Aorta (tissue), 5 donors: ENCODE results near the gene CMKLR1. TPM values are rescaled to one million over a fixed set of nuclear protein-coding genes. Genes with fewer than 3 reads are reported as not detected.

Experiments
- ATAC-seq: fragments of 200-7000 bp; cut with Tn5 transposase; one replicate; pipeline ENCODE4 v1.9.1; 2022; ENCODE audit warnings: moderate library complexity; ENCODE audit not compliant: low FRiP score
- DNase-seq, 2 donors: peaks; one replicate each; pipeline ENCODE4 v3.0.0-alpha.2; 2020
- H3K27ac ChIP-seq, 2 donors: one replicate each; pipeline ENCODE4 v1.5.1; 2013; ENCODE audit warnings: low read length in 2 of 2, mild to moderate bottlenecking in 2 of 2, moderate library complexity in 2 of 2, control low read depth in 1 of 2, inconsistent platforms in 1 of 2, low read depth in 1 of 2
- H3K27me3 ChIP-seq, 2 donors: one replicate each; pipeline ENCODE4 v1.6.1; 2013; ENCODE audit warnings: control low read depth in 1 of 2, low read length in 1 of 2, mild to moderate bottlenecking in 1 of 2, moderate library complexity in 1 of 2; ENCODE audit not compliant: insufficient read depth in 2 of 2, control insufficient read depth in 1 of 2
- H3K36me3 ChIP-seq, 2 donors: one replicate each; pipeline ENCODE4 v1.6.1; 2013; ENCODE audit warnings: control low read depth in 1 of 2, low read length in 1 of 2, mild to moderate bottlenecking in 1 of 2; ENCODE audit not compliant: insufficient read depth in 2 of 2, control insufficient read depth in 1 of 2
- H3K4me1 ChIP-seq, 2 donors: one replicate each; pipeline ENCODE4 v1.6.1; 2013; ENCODE audit warnings: low read length in 2 of 2, control low read depth in 1 of 2, mild to moderate bottlenecking in 1 of 2, moderate library complexity in 1 of 2; ENCODE audit not compliant: insufficient read depth in 2 of 2, control insufficient read depth in 1 of 2
- H3K4me3 ChIP-seq, 2 donors: one replicate each; pipeline ENCODE4 v1.5.1; 2013; ENCODE audit warnings: low read length in 2 of 2, control low read depth in 1 of 2, mild to moderate bottlenecking in 1 of 2
- H3K9me3 ChIP-seq: one replicate; pipeline ENCODE4 v1.6.1; 2013; ENCODE audit warnings: mild to moderate bottlenecking, low read length; ENCODE audit not compliant: control insufficient read depth
- WGBS, 2 donors: extraction: QIAGEN DNeasy Blood & Tissue Kit; methylation state at CpG; one replicate each; pipeline ENCODE4 v1.1.7; 2013; 5-methylcytosine and 5-hydroxymethylcytosine counted together
- intact Hi-C, 2 donors: fragments of 100-400 bp; cut with DNase I; formaldehyde crosslinking; loops; one replicate each; pipeline versions ENCODE4 v1.14.2 to v1.15.0; 2022
- polyA plus RNA-seq, 2 donors: library from polyadenylated mRNA; stranded (reverse); fragments of 200-250 nt; gene quantifications; one replicate each; pipeline ENCODE4 v1.2.3, GENCODE V29; 2013
- total RNA-seq, 2 donors: library from RNA; stranded (reverse); fragmentation: NEBNext Ultra II Directional; extraction: Animal tissue kit (Norgen Biotek cat#: 25700); gene quantifications; one replicate each; pipeline ENCODE4 v1.2.1, GENCODE V29; 2021
- donor health status: healthy with polysubstance abuse.
- donor health status: Bipolar disorder and iron deficiency.
- donor health status: DM: no; HTN: no; CAD: no.
- donor health status: DM: no; HTN: no; CAD: no.
- donor health status: DM: yes; HTN: yes; CAD: no.

CMKLR1 gene
- total and polyA plus RNA-seq, 4 donors, result 9.1 to 55.4 (median 26.8) TPM

DNA sequence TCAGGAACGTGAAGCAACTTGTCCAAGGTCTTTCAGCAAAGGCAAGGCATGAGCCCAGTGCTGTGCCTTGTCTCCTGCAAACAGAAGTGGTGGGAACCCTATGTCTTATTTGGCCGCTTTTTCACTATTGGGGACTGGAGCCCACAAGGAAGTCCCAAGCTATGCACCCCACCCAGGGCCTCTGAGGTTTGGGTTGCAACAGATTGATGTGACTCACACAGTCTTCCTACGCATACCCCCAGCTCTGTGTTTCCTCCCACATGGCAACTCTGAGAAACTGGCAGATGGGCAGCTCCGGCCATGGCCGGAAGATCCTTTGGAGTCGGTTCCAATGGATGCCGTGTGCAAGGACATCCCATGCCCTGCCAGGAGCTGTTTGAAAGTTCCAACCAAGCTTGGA lies 28.3 kb upstream of the CMKLR1 start:
- Histone ChIP-seq H3K4me3 (no peak overlapping the region), H3K9me3 (no peaks in the 10 kb centered on the region), H3K27me3 (no peaks in the 10 kb centered on the region), H3K36me3 (no peaks in the 10 kb centered on the region), H3K27ac (no peak overlapping the region), H3K4me1 (no peaks in the 10 kb centered on the region)
- DNase-seq (peak in 1 of 2 donors; percentile 62), ATAC-seq (no peak)
- intact Hi-C loops, result no loop called here
- 81 to 85% methylated on average over 7 of the region's 7 CpGs for WGBS, 2 donors

DNA sequence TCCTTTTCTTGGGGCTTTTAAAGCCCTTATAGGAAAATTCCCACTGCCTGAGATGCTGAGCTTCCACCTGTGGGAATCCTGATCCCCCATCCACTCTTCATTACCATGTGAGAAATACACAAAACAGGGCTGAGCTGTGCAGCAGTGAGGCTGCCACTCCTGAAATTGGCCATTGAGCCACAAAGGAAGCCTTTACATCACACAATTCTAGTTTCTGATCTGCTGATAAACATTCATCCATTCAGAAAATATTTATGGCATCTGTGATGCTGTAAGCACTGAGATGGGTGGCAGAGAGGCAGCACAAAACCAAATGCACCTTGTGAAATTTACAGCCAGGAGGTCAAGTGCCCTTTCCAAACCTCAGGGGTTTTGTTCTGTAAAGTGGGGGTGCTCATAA lies 26.2 kb upstream of the CMKLR1 start:
- no peaks in the 10 kb centered on the region for H3K36me3 ChIP-seq
- no peaks in the 10 kb centered on the region for H3K4me1 ChIP-seq
- H3K27ac ChIP-seq, result no peak overlapping the region
- H3K9me3 ChIP-seq, result no peaks in the 10 kb centered on the region
- DNase-seq (no peak), ATAC-seq (no peak)
- no peak overlapping the region for H3K4me3 ChIP-seq
- H3K27me3 ChIP-seq, result no peaks in the 10 kb centered on the region
- intact Hi-C loops, result no loop called here

DNA sequence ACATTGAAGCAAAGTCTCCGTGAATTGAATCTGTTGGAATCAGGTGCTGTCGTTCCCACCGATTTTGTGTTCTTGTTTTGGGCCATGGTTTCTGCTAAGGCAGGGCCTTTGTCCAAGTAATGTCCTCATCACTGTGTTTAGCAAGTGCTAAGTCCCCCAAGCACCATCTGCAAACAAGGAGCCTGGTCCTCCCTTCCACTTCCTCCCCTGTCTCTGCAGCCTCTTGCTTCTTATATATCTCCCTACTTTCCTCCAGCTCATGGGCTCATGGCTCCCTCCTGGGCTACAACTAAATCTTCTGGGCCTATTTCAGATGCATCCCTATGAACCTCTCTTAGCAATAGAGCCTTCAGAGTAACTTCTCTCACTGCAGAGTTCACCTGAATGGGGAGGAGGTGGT lies 25.8 kb upstream of the CMKLR1 start:
- DNase-seq, result no peak
- ATAC-seq, result no peak

DNA sequence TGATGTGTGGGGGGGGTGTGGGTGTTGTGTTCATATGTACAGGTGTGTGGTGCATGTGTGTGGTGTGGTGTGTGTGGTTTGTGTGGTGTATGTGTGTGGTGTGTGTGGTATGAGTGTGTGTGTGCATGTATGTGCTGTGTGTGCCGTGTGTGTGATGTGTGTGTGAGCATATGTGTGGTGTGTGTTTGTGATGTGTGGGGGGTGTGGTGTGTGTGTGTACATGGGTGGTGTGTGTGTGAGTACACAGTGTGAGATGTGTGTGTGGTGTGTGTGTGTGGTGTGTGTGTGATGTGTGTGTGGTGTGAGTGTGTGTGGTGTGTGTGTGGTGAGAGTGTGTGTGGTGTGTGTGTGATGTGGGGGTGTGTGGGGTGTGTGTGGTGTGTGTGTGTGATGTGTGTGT lies 24.5 kb upstream of the CMKLR1 start:
- H3K36me3 ChIP-seq, result no peaks in the 10 kb centered on the region
- no peak overlapping the region for H3K4me3 ChIP-seq
- ATAC-seq (no peak), DNase-seq (no peak)
- WGBS, 2 donors, result 95 to 100% methylated on average over 1 of the region's 1 CpG
- no peaks in the 10 kb centered on the region for H3K27me3 ChIP-seq
- H3K9me3 ChIP-seq, result no peaks in the 10 kb centered on the region
- H3K4me1 ChIP-seq, result no peaks in the 10 kb centered on the region
- intact Hi-C loops, result no loop called here
- H3K27ac ChIP-seq, result no peak overlapping the region

More for the DNA sequence above, 25.8 kb upstream of the CMKLR1 start:
- H3K9me3 ChIP-seq, result no peaks in the 10 kb centered on the region
- no peaks in the 10 kb centered on the region for H3K27me3 ChIP-seq
- H3K27ac ChIP-seq, result no peak overlapping the region
- H3K36me3 ChIP-seq, result no peaks in the 10 kb centered on the region
- intact Hi-C loops, result no loop called here
- no peak overlapping the region for H3K4me3 ChIP-seq
- no peaks in the 10 kb centered on the region for H3K4me1 ChIP-seq
- WGBS, 2 donors, result 86 to 87% methylated on average over 3 of the region's 3 CpGs

DNA sequence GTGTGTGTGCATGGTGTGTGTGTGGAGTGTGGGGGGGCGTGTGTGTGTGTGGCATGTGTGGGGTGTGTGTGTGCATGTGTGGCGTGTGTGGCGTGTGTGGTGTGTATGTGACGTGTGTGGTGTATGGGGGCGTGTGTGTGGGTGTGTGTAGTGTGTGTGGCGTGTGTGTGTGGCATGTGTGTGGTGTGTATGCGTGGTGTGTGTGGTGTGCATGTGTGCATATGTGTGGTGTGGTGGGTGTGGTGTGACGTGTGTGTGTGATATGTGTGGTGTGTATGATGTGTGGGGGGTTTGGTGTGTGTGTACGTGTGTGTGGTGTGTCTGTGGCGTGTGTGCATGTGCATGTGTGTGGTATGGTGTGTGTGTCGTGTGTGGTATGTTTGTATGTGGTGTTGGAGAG lies 24.1 kb upstream of the CMKLR1 start:
- H3K9me3 ChIP-seq, result no peaks in the 10 kb centered on the region
- no peak for DNase-seq
- H3K4me1 ChIP-seq, result no peaks in the 10 kb centered on the region
- intact Hi-C loops, result no loop called here
- H3K27me3 ChIP-seq, result no peaks in the 10 kb centered on the region
- no peak overlapping the region for H3K4me3 ChIP-seq
- H3K36me3 ChIP-seq, result no peaks in the 10 kb centered on the region
- peak; percentile 31 for ATAC-seq
- H3K27ac ChIP-seq, result no peak overlapping the region
- 91 to 94% methylated on average over 11 of the region's 11 CpGs for WGBS, 2 donors

DNA sequence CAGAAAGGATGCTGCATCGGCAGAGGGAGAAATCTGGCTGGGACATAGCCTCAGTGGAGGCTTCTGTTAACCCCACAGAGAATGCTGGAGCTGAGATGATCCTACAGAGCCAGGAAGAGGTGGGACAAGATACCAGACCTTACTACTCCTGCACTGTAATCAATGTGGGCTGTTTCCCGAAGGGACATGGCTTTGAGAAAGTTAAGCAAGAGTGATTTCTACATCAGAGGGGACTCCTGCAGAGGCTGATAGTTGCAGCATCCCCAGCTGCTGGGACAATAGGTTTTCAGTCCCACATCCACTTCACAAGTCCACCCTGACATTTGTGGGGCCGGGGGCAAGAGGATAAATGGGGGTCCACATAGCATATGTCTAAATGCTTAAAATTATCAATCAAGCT lies 22.5 kb upstream of the CMKLR1 start:
- no peak for ATAC-seq

DNA sequence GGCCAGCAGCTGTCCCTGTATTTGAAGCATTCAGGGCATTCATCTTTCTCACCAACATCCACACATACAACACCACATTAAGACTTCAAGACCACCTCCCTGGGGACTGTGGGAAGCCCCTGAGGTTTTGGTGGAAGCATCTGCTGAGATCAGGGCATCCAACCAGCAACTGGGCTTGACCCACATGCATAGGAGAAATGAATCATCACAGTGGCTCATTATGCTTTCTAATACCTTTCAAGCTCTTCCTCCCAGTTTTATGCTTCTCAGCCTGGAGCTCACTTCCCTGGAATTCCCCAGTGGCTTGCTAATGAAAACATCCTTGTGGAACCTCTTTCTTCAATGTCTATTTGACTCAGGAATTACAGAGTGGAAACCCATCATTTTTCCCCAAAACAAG lies 21.4 kb upstream of the CMKLR1 start:
- Histone ChIP-seq H3K4me1 (no peaks in the 10 kb centered on the region), H3K36me3 (no peaks in the 10 kb centered on the region), H3K27ac (no peak overlapping the region), H3K9me3 (no peaks in the 10 kb centered on the region), H3K27me3 (no peaks in the 10 kb centered on the region), H3K4me3 (no peak overlapping the region)
- ATAC-seq, result no peak
- intact Hi-C loops, result no loop called here
- no peak for DNase-seq

More for the DNA sequence above, 22.5 kb upstream of the CMKLR1 start:
- no peak overlapping the region for H3K27ac ChIP-seq
- no peaks in the 10 kb centered on the region for H3K9me3 ChIP-seq
- H3K36me3 ChIP-seq, result no peaks in the 10 kb centered on the region
- DNase-seq, result no peak
- H3K4me1 ChIP-seq, result no peaks in the 10 kb centered on the region
- 83 to 84% methylated on average over 3 of the region's 3 CpGs for WGBS, 2 donors
- intact Hi-C loops, result no loop called here
- H3K27me3 ChIP-seq, result no peaks in the 10 kb centered on the region
- no peak overlapping the region for H3K4me3 ChIP-seq

DNA sequence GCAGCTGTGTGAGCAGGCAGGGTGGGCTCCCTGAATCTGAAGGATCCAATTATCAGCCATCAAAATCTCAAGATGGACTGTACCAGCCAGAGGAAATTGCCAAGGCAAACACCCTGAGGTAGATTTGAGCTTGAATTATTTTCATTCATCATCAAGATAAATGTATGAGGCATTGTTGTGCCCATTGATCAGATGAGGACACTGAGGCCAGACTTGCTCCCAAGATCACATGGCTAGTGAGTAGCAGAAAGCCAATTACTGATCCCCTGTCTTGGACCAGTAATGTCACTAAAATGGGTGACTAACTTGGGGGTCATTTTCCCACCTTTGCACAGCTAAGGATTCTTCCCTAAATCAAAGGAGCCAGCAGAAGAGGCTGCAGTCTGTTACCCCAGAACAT lies 20.9 kb upstream of the CMKLR1 start:
- H3K9me3 ChIP-seq, result no peaks in the 10 kb centered on the region
- no peak overlapping the region for H3K27ac ChIP-seq
- no peak overlapping the region for H3K4me3 ChIP-seq
- no peaks in the 10 kb centered on the region for H3K27me3 ChIP-seq
- ATAC-seq, result no peak
- no peak for DNase-seq
- intact Hi-C loops, result no loop called here
- no peaks in the 10 kb centered on the region for H3K4me1 ChIP-seq
- no peaks in the 10 kb centered on the region for H3K36me3 ChIP-seq

DNA sequence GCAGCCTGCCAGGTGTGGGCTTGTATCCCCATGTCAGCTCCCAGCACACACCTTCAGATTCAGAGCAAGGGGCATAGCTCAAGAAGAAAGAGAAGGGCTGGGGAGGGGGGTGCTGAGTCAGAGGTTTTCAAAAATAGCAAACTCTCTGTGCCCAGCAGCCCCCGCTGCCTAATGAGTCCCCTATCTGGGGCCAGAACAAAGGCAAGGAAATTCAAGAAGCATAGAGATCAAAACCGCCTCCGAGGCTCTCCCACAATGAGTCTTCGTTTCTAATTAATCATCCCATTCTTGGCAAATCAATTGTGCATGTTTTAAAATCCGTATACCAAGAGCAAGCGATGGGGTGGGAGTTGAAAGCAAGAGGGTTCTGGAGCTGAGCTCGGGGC lies 19.5 kb upstream of the CMKLR1 start:
- Histone ChIP-seq H3K27ac (no peak overlapping the region), H3K27me3 (no peaks in the 10 kb centered on the region), H3K9me3 (no peaks in the 10 kb centered on the region), H3K4me1 (no peaks in the 10 kb centered on the region), H3K36me3 (no peaks in the 10 kb centered on the region), H3K4me3 (no peak overlapping the region)
- intact Hi-C loops, result no loop called here
- DNase-seq, result no peak
- whole genome bisulfite sequencing, 2 donors, result 63 to 69% methylated on average over 7 of the region's 7 CpGs
- no peak for ATAC-seq
